Stimulated activated CD8-positive, alpha-beta memory T cell treated with anti-CD3 and anti-CD28 coated beads, Interleukin-4, amount 100 ng/mL, for 4 hours (primary cell): ENCODE measurements around the gene GRM8.

Experiments used
- DNase-seq, 2 donors: peaks; one replicate each; pipeline ENCODE4 v3.0.0-alpha.2; 2020; ENCODE audit warnings: low read depth in 2 of 2, low spot score in 1 of 2

GRM8 gene

DNA sequence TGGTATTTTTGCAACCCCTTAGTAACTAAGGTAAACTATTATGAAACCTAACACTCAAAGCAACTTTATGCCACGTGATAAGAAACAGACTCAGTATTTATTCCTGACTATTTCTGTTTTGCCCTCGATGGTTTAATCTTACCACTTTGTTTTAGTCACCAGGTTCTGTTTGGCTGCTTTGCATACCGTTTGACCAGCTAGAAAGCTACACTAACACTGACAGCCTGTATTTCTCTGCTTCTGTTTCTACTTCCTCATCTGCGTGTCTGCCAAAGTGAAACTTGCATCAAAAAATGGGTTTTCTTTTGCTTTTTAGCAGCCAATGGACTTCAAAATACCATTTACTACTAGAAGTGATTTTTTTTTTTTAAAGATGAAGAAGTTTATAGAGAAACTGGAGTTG is 802.5 kb downstream of the GRM8 start:
- no peak for DNase-seq

DNA sequence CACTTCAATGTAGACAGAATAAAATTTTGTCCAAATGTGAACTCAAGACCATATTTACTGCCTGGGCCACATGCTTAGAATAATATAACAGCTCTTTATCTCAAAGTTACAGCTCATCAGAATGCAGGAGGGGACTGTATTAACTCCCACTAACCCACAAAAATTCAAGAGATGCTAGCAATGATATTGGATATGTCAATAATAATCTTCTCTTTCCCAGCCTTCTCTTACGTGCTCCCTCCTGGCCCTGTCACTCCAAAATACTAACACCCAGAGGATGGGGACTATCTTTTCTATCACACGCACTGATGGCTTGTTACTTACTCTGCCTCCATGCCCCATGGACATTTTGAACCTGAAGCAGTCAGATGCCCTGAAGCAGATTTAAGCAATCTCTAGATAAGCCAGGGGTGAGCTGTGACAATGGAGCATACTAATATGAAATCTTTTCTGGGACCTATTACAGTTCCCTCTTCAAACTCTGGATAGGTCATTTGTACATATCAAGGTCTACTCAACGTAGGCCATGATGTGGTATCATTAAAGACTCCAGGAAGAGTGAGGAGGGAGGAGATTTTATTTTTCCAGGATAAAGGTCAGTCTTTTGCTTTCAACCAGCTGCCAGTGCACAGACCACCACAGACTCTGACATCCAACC is 803.0 kb downstream of the GRM8 start:
- no peak for DNase-seq

DNA sequence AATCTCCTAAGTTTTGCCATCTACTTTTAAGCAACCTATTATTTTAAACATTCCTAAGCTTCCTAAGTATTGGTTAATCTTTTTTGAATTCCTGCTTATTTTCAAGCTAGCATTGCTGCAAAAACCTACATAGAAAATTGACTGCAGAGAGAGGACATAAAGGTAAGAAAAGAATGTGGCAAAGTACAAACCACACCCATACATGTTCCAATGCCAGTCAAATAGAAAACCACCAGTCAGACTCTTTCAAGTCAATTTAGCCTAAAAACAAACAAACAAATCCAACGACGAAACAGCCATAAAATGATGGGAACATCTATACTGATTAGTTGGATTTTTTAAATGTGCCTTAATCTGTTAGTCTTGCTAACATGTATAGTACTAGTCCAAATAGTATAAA is 804.8 kb downstream of the GRM8 start:
- DNase-seq: no peak

DNA sequence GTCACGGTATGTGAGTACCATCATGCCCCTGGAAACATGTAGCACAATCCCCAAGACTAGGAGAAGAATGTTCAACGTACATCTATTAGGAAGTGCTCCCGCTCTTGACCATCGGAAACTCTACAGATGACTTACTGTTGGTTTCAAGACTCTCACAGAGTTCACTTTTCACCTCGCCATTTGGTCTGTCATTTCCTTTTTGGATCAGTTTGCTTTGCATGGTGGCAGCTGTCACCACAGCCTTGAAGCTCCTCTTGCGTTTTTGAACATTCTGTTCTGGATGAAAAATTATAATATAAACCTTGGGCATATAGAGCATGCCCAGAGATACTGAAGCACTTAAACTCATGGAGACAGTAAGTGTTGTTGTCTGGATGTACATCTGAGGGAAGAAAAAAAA is 806.8 kb downstream of the GRM8 start:
- no peak for DNase-seq

DNA sequence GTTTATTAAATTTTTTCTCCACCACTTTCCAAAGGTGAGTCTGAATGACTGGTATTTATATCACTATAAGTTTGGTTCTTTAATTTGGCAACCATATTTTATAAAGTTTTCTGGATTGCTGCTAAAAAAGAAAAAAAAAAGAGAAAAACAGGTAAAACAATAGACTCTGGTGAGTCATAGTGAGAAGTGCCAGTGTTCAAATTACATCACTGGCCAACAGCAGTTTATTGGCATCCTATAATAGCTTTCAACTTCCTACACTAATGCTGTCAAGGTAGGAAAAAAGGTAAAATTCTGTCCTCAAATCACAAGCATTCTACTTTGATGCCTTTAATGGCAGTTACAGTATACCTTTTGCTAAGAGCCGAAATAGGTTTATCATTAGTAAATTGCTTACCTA is 808.8 kb downstream of the GRM8 start:
- DNase-seq: no peak

DNA sequence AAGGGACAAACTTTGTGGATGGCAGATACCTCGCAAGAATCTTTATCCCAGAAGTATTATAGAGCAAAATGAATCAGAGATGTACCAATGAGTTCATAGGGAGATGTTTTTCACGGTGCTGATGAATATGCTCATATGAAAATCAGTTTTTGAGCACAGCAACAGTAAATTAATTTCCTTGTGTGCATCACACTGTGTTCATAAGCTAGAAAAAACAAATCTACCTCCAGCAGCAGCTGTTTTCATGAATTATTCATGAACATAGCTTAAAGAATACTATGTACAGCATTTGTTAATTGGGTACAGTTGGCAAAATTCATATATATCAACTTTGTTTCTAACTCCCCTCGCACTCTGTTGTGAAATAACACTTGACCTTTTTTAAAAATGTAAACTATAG is 809.8 kb downstream of the GRM8 start:
- DNase-seq: no peak

DNA sequence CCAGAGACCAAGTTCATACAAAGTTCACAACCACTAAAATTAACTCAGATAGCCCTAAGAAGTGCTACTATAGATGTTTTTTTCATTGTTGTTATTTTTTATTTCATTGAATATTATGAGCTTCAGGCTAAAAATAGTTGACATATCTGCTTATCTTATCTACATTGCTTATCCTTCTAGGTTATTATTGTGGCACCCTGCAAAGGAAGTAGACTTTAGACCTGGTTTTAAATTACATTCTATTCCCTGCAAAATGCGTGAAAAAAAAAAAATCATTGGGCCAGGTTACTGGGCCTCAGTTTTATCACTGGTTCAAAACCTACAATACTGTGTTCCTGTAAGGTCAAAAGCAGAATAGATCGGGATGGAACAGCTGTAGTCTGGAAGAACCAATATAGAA is 811.0 kb downstream of the GRM8 start:
- DNase-seq: no peak

DNA sequence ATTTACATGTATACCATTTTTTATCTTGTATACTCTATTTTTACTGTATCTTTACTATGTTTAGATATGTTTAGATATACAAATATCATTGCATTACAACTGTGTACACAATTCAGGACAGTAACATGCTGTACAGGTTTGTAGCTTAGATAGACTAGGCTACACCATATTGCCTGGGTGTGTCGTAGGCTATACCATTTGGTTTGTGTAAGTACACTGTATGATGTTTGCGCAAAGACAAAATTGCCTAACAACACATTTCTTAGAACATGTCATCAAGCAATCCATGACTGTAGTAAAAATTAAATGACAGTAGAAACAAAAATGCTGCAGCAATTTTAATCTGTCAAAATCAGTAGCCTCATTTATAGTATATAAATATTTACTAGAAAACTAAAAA is 812.2 kb downstream of the GRM8 start:
- DNase-seq: no peak

DNA sequence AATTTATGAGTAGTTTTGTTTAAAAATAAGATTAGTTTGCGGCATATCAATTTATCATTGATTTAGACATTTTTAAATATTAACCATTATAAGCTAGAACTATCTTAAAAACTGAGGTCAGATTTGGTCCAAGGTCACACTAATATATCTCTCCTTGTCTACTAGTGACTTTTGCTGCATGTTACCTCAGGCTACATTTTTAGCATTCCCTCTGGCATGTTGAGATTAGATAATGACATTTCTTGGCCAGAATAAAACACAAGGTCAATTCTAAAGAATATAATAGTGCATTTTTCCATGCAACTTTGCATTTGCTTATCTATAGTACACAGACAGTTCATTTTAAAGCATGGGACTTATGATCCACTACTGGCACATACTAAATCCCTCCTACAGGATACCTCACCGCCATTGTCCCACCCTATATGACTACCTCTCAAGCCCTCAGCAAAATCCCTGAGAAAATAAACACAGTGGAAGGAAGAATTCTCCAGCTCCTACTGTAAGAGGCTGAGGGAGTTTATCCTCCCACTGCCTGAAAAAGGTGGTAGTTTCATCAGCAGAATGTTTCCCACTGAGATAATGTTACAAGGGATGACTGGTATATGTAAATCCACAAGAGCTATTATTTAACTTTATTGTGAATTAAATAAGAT is 816.4 kb downstream of the GRM8 start:
- DNase-seq: no peak

DNA sequence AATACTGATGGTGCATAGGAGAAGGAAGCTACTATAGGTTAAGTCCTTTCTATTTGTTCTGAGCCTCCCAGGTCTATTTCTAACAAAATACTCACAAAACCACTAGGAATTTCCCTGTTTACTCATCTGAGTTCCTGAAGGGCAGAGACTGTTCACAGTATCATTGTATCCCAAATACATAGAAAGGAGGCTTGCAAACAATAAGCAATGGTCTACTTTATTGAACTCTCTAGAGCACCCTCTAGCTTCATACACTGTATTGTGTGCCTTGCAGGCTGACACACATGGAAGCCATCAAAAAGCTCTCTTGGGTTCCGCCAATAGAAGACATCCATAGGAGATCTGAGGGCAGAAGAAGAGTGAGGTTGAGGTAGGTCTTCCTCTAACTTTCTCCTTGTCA is 826.1 kb downstream of the GRM8 start:
- no peak for DNase-seq

DNA sequence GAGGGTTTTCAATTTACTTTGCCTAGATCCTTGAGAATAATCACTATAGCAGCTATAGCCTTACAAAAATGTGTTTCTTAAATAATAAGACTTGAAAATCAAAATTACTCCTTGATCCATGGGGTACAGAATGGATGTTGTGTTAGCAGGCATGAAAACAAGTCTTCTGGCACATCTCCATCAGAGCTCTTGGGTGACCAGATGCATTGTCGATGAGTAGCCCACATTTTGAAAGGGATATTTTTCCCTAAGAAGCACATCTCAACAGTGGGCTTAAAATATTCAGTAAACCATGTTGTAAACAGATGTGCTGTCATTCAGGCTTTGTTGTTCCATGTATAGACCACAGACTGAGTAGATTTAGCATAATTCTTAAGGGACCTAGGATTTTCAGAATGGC is 827.8 kb downstream of the GRM8 start:
- no peak for DNase-seq

DNA sequence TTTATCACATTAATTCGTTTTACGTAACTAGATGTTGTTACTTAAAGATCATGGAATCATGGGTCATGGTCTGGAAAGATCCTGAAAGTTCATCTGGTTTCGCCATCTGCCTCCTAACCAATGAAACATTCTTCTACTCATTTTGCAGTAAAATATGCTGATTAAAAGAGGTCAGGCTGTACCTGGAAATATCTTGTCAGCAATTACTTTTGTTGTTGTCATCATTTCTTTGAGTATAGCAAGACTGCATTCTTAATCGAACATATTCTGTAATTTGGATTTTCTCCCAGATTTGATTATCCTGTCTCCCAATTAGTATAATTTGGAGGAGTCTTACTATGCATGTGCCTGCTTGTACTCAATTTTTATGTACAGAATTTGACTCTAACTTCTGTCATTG is 833.7 kb downstream of the GRM8 start:
- DNase-seq: no peak

DNA sequence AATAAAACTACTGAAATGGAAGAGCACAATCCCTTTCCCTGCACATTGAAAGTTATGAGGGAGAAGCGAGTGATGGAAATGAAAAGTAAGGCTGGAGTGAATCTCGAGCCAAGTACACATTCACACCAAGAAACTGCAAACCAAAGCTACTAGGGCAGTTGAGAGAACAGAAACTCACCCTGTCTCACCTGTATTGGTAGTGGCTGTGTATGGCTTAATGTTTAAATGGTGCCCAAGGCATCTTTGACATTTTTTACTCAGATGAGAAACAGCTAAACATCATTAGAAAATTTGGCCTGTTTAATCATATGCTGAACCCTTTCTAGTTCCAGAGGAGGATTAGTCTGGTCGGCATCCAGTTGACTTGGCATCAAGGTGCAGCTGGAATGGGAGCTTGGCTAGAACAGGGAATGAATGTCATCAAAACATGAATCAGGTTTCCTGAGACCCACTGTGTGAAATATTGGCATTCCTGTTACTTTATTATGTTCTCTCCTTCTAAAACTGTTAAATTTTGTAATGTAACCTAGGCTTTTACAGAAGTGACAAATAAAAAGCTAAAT is 840.8 kb downstream of the GRM8 start:
- no peak for DNase-seq

DNA sequence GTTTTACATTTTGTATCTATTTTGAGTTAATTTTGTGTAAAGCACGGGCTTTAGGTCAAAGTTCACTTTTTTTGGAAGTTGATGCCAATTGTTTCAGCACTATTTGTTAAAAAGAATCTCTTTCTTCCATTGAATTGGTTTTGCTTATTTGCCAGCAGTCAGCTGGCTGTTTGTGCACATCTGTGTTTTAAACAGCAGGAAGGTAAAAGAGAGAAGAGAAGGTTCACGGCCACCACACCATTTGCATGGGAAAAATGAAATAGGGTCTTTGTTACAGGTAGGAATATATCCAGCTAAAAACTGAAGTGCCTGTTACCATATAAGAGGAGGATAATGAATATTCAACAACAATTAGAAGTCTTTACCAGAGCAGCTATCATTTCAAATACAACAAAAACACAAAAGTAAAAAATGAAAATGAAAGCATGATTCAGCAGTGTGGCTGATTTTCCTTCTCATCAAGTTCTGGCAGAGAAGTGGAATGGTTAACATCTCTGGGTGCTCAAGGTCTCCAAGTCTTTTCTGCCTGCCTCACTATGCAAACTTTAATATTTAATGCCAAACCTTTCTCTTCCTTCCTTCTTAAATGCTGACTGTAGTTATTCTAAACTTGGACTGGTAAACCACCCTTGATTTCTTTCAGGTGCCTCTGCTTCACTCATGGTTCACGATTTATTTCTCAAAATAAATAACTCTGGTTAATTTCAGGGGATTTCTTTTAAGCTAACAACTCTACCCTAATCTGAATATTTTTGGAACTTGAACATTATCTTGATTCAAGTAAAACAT is 841.5 kb downstream of the GRM8 start:
- no peak for DNase-seq

DNA sequence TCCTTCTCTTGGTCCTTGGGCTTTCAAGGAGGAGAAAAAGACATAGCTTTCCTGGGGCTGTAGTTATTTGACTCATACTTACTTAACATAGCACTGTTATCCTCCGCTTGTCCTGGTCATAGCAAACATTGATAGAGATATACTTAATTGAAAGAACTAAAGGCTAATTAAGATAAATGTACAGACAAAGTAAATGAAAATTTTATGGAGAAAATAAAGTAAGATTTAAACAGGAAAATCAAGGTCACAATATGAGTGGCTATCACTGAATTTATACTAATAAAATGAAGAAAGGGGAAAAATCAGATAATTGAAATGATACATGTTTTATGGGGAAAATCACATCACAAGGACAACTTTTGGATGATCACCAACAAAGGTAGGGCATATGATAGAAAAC is 849.7 kb downstream of the GRM8 start:
- no peak for DNase-seq

DNA sequence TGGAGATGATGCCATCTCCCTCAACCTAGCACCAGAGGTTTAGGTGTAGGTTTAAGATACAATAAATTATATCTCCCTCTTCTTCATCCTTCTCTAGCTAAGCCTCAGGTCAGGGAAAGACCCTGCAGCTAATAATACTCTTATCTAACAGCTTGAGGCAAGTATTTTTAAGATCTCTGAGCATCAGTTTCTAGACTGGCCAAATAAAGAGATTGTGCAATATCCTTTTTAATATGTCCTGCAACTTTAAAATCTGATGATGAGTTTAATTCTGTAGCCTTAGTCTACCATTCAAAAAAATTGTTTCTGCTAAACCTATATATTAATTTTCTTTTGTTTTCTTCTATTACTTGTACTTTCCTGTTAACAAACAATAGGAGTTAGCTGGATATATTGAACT is 850.8 kb downstream of the GRM8 start:
- DNase-seq: no peak

DNA sequence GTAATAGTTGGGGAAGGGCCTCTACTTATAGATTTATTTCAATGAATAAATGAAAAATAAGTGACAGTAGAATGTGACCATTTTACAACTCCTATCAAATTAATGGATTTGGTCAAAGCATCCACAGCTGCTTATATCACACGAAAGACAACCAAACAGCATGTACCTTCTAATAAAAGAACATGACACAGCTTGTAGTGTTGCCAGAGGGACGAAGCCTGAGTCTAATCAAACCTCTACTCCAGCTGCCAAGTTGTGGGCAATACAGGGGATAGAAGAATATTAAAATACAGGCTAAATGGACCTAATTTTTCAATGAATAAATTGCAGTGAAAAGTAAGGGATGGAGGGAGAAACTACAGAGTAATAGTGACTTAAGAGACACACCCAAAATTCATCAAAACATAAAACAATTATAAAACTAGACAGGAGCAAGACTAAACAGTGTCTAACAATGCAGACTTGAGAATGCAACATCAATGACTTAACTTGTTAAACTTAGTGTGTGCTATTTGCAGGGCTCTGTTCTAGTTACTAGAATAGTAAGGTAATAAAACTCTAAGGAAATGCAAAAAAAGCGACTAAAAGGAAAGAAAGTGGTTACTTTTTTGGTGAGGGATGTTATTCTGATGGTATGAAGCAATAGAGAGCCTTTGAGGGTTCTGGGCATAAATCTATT is 853.8 kb downstream of the GRM8 start:
- DNase-seq: no peak

DNA sequence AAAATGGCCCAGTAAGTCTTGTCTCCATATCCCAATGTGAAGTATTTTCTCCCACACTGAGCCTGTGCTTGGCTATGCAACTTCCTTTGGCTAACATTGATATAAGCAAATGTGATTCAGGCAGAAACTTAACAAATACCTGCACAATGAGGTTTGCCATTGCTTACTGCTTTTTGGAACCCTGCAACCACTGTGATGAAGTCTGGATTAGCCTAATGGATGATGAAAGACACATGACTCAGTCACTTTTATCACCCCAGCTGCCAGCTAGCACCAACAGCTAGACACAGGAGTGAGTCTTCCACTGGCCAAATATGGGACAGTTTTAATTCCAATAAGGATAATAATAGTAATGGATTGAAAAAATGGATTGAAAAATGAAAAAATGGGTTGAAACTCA is 854.5 kb downstream of the GRM8 start:
- DNase-seq: no peak

DNA sequence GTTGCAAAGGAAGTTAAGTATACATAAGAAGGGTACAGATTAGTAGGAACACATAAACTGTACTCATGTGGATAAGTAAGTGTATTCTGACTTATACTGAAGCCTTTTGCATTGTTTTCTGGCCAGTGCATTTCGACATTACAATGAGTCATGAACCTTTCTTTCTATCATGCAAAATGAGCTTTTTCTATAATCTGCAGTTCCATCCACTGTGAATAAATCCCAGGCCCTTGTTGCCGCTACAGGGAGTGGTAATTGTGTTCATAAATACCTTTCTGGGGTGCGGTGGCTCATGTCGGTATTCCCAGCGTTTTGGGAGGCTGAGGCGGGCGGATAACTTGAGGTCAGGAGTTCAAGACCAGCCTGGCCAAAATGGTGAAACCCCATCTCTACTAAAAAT is 858.3 kb downstream of the GRM8 start:
- no peak for DNase-seq
